ENCODE measurements around the gene FAP.

Gene FAP

DNA sequence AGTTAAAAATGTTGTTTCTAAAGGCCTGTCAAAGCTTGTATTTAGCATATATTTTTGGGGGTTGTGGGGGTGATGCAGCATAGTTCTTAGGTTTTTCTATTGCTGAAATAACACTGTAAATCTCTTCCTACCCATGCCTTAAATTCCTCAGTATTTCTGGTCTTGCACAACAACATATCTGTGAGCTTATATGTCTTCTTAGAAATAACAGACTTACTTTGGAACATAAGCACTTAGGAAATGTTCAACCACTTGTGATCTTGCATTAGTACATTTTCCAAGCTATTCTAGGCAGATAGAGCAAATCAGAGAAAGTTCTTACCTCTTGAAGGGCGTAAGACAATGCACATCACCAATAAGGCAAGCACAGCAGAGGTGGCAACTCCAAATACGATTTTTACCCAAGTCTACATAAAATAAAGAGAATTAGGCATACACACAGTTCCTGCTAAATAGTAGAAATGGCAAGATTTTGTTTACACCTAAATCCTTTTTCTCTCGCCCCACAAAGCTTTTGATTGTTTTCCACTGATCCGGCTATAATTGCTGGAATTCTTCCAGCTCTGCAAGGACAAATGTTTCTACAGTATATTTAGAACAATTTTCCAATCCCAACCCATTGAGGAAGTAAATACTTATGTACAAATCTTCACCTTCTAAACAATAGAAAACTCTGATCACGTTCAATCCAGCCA lies 512 bp downstream of the FAP start:
- peak; percentile 90 for DNase-seq

DNA sequence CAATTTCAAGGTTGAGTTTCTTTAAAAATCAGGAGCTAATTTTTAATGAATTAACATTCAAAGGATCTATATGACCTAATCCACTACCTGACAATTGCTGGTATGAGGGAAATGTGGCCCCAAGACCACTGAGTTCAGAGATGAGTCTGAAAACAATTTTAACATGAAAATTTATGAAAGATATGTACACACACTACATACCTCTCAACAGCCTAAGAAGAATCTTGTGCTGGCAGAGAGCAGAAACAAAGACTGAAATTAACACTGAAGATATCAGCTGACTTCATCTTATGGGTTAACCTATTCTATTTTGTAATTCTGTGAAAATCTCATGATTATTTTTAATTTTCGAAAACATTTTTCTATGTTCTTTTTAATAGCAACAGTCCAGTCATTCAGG lies 1.7 kb downstream of the FAP start:
- no peak for DNase-seq

DNA sequence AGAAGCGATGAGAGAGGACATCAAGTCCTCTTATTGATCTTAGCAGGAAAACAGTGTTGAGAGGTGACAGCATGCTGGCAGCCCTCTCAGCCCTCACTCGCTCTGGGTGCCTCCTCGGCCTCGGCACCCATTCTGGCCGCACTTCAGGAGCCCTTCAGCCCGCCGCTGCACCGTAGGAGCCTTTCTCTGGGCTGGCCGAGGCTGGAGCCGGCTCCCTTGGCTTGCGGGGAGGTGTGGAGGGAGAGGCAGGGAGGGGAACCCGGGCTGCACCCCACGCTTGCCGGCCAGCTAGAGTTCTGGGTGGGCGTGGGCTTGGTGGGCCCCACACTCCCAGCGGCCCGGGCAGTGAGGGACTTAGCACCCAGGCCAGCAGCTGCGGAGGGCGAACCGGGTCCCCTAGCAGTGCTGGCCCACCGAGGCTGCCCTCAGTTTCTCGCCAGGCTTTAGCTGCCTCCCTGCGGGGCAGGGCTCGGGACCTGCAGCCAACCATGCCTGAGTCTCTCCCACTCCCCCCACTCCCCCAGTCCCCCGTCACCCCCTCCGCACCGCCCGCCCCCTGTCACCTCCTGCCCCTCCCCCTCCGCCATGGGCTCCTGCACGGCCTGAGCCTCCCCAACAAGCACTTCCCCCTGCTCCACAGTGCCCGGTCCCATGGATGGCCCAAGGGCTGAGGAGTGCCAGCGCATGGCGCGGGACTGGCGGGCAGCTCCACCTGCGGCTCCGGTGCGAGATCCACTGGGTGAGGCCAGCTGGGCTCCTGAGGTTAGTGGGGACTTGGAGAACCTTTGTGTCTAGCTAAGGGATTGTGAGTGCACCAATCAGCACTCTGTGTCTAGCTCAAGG lies 8.4 kb downstream of the FAP start:
- DNase-seq = no peak

DNA sequence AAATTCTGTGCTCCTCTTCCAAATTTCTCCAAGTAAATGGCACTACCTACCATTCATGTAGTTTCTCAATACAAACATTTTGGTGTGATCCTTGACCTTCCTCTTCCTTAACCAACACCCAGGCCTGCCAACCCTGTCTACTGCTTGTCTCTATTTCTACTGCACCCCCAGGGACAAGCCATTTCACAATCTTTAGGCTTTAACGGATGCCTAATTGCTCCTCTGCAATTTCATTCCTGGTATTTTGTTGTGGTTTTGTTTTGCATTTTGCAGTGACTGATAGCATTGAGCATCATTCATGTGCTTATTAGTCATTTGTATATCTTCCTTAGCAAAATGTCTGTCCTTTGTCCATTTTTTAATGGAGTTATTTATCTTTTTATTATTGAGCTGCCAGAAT lies 10.0 kb downstream of the FAP start:
- DNase-seq = peak; percentile 59

DNA sequence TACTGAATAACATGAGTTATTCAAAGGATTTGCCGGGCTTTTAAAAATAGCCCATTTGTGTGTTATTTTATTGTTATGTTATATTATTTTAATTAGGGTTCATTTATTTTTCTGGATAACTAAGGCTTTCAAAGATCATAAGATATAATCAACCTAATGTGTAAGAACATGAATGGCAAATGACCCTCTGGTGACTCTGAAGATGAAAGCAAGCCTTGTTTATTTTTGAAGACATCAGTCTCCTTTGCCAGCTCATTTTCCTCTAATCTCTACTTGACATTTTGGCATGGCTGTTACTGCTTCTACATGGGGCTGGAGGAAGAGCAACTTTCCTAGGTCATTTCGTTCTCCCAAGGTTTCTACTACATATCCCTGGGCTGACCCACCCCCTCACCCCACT lies 10.6 kb downstream of the FAP start:
- no peak for DNase-seq

DNA sequence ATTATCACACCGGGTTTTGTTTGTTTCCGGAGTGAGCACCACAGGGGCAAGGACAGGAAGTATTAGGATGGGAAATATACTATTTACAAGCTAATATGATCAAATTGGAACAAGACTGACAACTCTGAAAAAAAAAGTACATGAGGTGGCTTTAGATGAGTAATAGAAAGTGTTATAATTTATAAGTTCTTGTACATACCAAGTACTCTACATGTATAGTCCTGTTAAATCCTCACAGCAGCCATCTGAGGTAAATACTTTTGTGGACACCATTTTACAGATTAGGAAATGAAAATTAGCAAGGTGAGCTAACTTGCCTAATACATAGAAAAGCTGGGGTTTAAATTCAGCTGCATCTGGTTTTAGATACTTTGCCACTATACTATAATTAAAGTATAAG lies 11.2 kb downstream of the FAP start:
- DNase-seq = no peak

DNA sequence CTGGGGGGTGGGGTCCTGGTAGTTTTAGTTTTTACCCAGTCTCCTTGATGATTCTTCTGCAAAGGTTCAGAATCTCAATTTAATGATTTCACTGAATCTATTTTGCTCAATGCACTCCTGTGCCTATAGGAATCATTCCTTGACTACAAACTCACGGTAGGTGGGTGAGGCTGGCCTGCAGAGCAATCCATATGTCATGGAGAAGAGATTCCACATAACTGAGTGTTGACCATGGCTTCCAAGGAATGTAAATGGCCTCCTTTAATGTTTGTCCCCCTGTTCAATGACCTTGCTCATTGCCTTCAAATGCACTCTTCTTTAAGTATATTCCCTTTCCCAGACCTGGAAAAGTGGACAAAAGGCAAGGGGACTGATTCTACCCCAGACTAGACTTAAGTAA lies 12.5 kb downstream of the FAP start:
- DNase-seq = peak; percentile 44

DNA sequence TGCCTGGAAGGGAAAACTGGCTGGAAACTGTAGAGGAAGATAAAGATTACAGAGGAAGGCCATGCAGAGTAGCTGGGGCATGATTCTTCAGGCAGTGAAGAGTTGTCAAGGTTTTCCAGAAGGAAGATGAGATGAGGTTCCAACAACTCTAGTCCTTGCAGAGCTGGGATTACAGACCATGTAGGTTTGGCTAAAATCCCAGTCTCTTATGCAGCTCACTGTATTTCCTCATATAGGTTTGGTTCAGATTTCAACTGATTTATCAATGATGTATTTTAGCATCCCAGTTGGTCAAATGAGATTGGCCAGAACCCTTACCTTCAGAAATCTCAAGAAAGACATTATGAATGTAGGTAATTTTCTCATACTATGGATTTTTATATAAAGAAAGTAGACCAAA lies 16.4 kb downstream of the FAP start:
- DNase-seq = no peak

DNA sequence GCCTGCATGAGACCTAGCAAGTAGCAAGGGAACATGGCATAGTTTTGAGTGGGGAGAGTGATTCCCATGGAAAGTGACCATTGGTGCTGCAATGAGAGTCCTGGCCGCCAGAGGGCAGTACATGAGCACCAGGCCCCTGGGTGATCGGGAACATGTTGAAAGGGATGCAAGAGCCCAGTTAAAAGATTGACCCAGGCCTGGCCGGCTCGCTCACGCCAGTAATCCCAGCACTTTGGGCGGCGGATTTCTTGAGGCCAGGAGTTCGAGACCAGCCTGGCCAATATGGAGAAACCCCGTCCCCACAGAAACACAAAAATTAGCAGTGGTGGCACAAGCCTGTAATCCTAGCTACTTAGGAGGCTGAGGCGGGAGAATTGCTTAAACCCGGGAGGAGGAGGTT lies 22.2 kb downstream of the FAP start:
- DNase-seq = peak; percentile 64

DNA sequence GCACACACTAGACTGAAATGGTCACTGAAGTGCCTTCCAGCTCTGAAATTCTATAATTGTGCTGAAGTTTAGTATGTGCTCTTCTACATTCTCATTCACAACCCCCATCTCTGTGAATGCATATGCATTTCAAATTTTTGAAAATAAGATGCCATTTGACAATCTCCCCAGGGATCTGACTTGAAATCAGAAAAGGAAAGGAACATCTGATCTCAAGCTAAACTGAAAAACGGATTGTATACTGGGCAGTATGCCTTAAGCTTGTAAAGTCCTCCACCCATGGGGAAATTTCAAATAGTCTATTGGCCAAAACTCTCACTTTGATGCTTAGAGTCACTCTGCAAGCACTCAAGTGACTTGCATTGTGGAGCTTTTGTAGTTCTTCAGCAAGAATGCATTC lies 22.9 kb downstream of the FAP start:
- DNase-seq = no peak

DNA sequence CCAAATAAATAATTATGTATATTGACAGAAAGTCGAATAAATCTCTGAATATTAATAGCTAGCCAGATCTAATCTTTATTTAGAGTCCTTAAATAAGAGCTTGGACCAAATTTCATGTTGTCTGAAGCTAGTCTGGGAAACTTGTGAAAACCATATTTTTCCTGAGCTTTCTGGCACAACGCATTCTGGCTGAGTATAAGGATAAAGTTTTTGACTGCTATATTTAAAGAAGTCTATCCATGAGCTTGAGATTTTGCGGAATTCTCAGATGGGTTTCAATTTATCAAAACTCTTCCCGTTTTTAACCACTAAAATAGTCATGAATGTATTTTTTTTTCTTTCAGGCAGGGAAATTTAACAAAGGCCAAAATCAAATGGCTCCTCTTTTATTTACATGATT lies 23.8 kb downstream of the FAP start:
- no peak for DNase-seq

DNA sequence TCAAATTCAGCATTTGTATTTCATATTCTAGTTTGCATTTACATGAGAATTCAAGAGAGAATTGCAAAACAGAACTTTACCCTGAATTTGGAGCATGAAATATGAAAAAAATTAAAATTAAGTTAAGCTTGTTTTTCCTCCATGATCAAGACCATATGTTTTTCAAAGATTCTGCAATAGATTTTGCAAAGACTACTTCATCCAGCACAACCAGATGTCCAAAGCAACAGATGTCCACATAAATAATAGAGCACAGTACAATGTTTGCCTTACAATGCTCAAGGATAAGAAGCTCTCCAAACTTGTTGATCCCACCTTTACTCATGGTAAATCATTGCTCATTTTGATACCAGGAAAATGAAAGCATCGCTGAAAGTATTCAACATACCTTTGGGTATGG lies 25.6 kb downstream of the FAP start:
- DNase-seq = no peak

DNA sequence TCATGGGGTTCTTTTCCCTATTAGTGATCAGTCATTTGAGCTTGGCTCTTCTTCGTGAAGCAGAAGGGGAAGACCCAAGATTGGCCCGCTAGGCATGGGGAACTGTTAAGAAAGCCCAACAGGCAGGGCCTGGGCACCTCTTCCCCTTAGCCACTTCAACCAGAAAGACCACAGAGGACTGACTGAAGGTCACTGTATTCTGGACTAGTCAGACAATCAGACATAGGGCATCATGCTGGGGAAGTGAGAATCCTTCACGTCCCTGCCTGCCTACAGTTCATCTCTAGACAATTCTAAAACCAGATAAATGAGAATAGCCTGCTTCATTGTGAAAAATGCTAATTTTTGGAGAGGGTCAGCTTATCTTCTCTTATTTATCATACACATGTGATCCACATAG lies 28.1 kb downstream of the FAP start:
- DNase-seq = no peak

DNA sequence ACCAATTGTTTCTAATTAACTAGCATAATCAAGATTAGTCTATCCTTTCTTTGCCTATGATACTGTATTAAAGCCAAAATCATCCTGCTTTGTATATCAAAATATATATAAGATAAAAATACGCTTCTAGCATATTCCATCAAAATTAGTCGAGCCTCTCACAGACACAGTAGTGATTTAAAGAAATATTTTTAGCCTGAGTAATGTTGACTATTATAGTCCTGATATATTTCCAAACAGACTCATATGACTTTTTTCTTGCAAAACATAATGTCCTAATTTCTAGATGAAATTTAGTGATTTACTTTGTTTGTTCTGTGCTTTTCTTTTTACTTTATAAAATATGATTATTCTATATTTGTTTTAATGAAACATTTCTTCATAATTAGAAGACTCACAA lies 30.9 kb downstream of the FAP start:
- peak; percentile 32 for DNase-seq

DNA sequence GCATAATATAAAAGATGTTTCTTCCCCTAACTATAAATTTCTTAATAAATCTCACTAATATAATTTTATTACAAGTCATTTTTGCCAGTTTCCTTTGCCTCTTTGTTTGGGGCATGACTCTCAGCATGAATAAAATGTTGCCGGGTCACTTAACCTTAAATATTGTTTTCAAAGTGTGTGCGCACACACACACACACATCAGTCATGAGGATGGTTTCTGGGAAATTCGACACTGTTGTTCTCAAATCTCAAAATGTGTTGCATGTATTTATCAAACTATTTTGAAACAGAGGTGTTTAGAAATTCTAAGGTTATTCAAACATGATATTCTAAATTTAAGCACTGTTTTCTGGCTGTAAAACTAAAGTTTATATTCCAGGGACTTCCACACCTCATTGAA lies 31.5 kb downstream of the FAP start:
- no peak for DNase-seq

DNA sequence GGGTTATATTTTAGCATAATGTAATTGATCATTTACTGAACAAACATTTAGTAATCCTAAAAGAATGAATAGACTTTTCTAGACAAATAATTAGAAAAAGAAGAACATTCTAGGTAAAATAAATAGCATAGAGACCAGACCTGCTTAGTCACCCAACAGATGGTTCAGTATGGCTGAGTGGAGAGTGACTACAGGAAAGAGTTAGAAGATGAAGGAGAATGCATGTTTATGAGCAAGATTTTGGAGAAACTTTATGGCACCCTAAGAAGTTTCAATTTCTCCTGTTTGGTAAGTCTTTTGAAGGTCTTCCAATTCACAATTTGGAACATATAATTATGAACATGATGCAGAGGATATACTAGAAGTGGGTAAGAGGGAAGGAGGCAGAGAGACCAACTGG lies 32.9 kb downstream of the FAP start:
- DNase-seq = peak; percentile 31

DNA sequence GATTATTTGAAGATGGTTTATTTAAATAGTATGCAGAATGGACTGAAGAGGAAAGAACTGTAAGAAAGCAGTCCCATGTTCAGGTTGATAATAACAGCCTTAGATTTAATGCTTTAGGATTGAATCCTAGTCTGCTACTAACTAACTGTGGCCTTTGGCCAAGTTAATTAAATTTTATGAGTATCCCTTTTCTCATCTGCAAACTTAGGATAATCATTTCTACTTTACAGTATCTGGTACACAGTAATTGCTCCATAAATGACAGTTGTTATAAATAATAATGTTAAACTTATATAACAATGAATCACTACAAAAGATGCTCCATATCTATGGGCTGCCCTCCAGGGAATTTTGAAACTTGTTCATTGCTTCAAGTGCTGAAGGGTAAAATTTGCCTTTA lies 41.0 kb downstream of the FAP start:
- DNase-seq = no peak

DNA sequence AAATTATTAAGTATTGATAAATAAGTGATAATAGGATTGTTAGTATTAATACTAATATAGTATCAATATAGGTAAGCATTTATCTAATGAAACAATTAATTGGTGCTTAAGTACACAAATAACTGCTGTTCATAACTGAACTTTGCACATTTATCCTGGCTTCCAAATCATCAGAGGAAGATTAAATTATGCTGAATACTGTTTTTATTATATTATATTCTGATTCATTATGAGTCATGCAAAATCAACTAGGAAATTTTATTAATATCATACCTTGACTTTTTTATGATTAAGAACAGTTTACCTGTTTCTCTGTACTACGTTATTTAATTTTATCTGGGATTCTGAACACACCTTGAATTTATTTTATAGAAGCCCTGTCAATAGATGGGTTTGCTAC lies 42.6 kb downstream of the FAP start:
- no peak for DNase-seq

DNA sequence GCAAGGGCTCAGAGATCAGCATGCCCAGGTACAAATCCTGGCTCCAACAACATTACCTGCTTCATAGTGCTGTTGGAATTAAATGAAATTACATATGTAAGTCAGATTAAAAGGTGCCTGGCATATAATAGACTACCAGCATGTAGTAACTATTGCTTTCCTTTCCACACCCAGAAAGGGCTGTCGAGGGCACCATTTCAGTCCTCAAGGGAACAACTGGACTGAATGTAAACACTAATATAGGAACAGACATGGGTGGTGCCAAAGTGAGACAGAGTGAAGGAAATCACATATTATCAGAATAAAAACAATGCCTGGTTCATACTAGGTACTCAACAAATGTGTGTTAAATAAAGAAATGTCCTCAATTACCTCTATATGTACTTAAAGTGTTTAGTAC lies 43.3 kb downstream of the FAP start:
- no peak for DNase-seq

DNA sequence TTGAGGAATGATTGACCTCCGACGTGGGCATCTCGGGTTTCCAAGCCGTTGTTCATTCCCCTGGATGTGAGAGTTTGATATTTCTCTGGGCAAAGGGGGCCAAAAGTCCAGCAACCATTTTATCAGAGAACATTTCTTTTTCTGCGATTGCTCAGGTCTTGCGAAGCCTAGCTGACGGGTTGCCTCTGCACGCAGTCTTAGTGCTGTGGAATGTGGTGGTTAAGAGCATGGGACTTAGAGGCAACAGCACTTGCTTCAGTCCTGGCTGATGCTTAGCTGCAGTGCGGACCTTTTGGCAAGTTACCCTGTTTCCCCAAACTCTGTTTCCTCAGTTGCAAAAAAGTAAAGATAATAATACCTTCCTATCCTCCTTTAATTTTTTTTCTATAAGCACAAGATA lies 45.0 kb downstream of the FAP start:
- DNase-seq = peak; percentile 16

DNA sequence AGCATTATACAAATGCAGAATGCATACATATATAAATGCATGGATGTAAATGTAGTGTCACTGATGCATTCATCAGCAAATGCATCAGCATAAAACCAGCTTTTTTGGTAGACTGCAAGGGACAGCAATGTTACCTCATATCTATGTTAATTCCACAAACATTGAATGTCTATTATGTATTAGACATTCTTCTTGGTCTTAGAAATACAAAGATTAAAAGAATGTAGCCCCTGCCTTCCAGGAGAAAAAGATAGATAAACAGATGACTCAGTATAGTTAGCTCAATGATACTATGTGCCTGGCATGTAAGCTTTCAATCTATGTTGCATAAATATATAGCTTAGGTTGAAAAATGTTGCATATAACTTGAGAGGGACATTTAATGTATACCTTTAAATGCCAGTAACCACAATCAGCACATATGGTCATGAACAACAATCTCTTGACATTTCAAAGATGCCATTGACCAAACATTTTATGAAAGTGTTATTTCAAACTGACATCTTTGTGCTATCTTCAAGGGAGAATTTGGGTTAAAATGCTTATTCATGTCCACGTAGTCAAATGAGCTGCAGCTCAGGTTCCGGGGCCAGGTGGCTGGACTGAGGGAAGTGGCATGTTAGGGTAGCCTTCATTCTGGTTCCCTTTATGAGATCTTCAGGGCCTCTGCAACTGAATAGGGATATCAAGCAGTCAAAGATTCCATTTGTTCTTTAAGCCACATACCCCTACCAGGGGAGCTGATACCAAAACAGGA lies 46.0 kb downstream of the FAP start:
- DNase-seq = peak; percentile 90

DNA sequence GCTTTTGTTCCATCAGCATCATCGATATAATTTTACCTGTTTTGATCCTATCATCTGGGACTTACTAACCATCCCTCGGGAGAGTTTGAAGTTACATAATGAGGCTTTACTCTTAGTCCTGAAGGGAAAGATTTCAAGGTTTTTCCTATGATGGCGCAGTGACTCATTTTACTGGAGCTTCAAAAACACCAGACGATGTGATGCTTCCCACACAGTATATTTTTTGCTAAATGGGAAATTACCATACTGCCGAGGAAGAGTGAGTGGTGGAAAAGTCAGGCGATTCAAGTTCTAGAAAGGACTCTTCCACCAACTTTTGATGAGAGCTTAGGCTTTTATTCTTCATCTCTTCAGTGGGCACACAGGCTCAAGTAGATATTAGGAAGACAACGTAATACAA lies 46.6 kb downstream of the FAP start:
- peak; percentile 80 for DNase-seq

DNA sequence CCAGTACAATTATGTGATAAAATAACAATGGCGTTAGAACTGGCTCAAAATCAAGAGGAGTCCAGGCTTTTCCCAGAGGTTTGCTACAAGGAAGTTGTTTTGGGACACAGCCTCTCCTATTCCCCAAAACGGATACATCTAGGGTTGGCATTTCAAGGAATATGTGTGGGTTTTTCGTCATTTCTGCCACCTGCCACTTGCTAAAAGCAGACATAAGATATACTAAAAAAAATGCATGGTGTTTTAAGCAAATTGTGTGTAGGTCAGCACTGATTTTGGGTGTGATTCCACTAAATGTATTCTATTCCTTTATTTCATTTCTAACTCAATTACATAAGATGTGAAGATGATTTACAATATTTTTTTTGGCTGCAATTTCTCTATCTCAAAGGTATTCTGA lies 54.8 kb downstream of the FAP start:
- DNase-seq = no peak

All from fibroblast of skin of back (primary cell).